Stomach (tissue), 9 donors: Measurements from ENCODE around the gene BRK1. TPM values are rescaled to one million over a fixed set of nuclear protein-coding genes. Genes with fewer than 3 reads are reported as not detected.

Source experiments
- DNase-seq, 2 donors: peaks; one replicate each; pipeline versions ENCODE4 v3.0.0 to v3.0.0-alpha.2; 2013 to 2019
- H3K27ac ChIP-seq, 5 donors: fragments of 200-600 bp in 4 of 5; sonication (generic) in 4 of 5; one replicate each; pipeline ENCODE4 v1.5.1; 2013 to 2019; ENCODE audit warnings: mild to moderate bottlenecking in 1 of 5, moderate library complexity in 1 of 5
- H3K27me3 ChIP-seq, 3 donors: fragments of 200-600 bp; sonication (generic); one replicate each; pipeline ENCODE4 v1.5.1; 2017 to 2019; ENCODE audit warnings: mixed run types in 1 of 3
- H3K36me3 ChIP-seq, 4 donors: fragments of 200-600 bp; sonication (generic); 1 replicate in 3 of 4; 2 replicates in 1 of 4; pipeline ENCODE4 v1.5.1; 2016 to 2019
- H3K4me1 ChIP-seq, 4 donors: fragments of 200-600 bp; sonication (generic); one replicate each; pipeline ENCODE4 v1.5.1; 2016 to 2019
- H3K4me3 ChIP-seq, 4 donors: fragments of 200-600 bp; sonication (generic) in 3 of 4; one replicate each; pipeline ENCODE4 v1.5.1; 2016 to 2019; ENCODE audit warnings: mild to moderate bottlenecking in 1 of 4
- H3K9me3 ChIP-seq, 4 donors: fragments of 200-600 bp; sonication (generic); one replicate each; pipeline ENCODE4 v1.5.1; 2016 to 2019
- CTCF ChIP-seq, 7 experiments: fragments of 450-650 bp in 4 of 7; fragments of 200-600 bp in 3 of 7; sonication (generic) in 3 of 7; IDR thresholded peaks; one replicate each; pipeline ENCODE4 v1.5.1; 2016 to 2019; ENCODE audit warnings: antibody characterized with exemption in 7 of 7, control low read depth in 2 of 7, mild to moderate bottlenecking in 1 of 7
- EP300 ChIP-seq: sonication (generic); formaldehyde crosslinking; IDR thresholded peaks from one replicate; pipeline ENCODE4 v1.6.1; 2017; ENCODE audit warnings: antibody characterized with exemption
- POLR2A ChIP-seq, 4 donors: fragments of 450-650 bp; IDR thresholded peaks; one replicate each; pipeline ENCODE4 v1.6.1; 2016; ENCODE audit warnings: antibody characterized with exemption in 4 of 4, control low read depth in 2 of 4, mild to moderate bottlenecking in 1 of 4, moderate library complexity in 1 of 4
- POLR2AphosphoS5 ChIP-seq, 3 donors: sonication (generic); formaldehyde crosslinking; IDR thresholded peaks; one replicate each; pipeline ENCODE4 v1.6.1; 2016; ENCODE audit warnings: antibody characterized with exemption in 3 of 3
- WGBS, 5 donors: extraction: QIAGEN DNeasy Blood & Tissue Kit in 3 of 5; methylation state at CpG; one replicate each; pipeline versions ENCODE4 v1.1.5 to v1.1.7; 2013 to 2018; 5-methylcytosine and 5-hydroxymethylcytosine counted together
- intact Hi-C: fragments of 100-400 bp; cut with DNase I; formaldehyde crosslinking; loops from one replicate; pipeline ENCODE4 v1.15.1; 2023; ENCODE audit warnings: low total_unique reads
- polyA plus RNA-seq, 3 donors: library from polyadenylated mRNA; stranded (reverse); fragments of 200-250 nt; gene quantifications; one replicate each; pipeline ENCODE4 v1.2.3, GENCODE V29; 2013
- total RNA-seq, 5 donors: library from RNA; depleted of rRNA; stranded (reverse); fragments of >200 nt; gene quantifications; one replicate each; pipeline versions ENCODE4 v1.1.0 to v1.2.3, GENCODE V29; 2014 to 2016
- donor health status: healthy with polysubstance abuse.
- donor health status: Bipolar disorder and iron deficiency.
- donor health status: healthy.

The BRK1 gene
- total and polyA plus RNA-seq, 8 donors: 14.5 to 262 (median 109) TPM

- intact Hi-C loops: no loop called here
- peaks cover 0 to 19% (median 17%) of the 10 kb centered on the region in 4 donors for H3K36me3 ChIP-seq
- peaks cover 8 to 49% (median 35%) of the 10 kb centered on the region in 4 donors for H3K4me1 ChIP-seq
- DNase-seq: no peak
- no peak for TF ChIP-seq POLR2AphosphoS5 (IDR thresholded peaks at IDR 0.05)
- H3K4me3 ChIP-seq: peak overlapping the region; percentile 83 to 96 (median 89)
- no peaks in the 10 kb centered on the region for H3K9me3 ChIP-seq
- H3K27me3 ChIP-seq: no peaks in the 10 kb centered on the region
- H3K27ac ChIP-seq: peak overlapping the region; percentile 46 to 90 (median 81)
- 0 to 1% (median 0%) methylated on average over 10 of the region's 10 CpGs for WGBS, 5 donors
Observed at GRCh38 chr3:10116138-10116460, 624 bp downstream of the BRK1 start.

GRCh38 chr3:10116928-10117327 is 1.5 kb downstream of the BRK1 start:
- WGBS, 5 donors: 86 to 91% (median 90%) methylated on average over 4 of the region's 4 CpGs
- no peak for DNase-seq
- Histone ChIP-seq H3K27ac (no peak overlapping the region), H3K4me3 (peak overlapping the region in 3 of 4 donors; percentile 85 to 96 (median 93)), H3K9me3 (no peaks in the 10 kb centered on the region), H3K4me1 (peaks cover 8 to 49% (median 35%) of the 10 kb centered on the region in 4 donors), H3K27me3 (no peaks in the 10 kb centered on the region), H3K36me3 (peaks cover 3 to 25% (median 25%) of the 10 kb centered on the region in 4 donors)
- intact Hi-C loops: no loop called here
- no peak for TF ChIP-seq EP300
- TF ChIP-seq CTCF (IDR thresholded peaks at IDR 0.05): no peak
- TF ChIP-seq POLR2A (IDR thresholded peaks at IDR 0.05): no peak
- no peak for TF ChIP-seq POLR2AphosphoS5 (IDR thresholded peaks at IDR 0.05)

GRCh38 chr3:10119376-10119775 is 3.9 kb downstream of the BRK1 start:
- Histone ChIP-seq H3K27me3 (no peaks in the 10 kb centered on the region), H3K36me3 (peaks cover 7 to 39% (median 35%) of the 10 kb centered on the region in 4 donors), H3K9me3 (no peaks in the 10 kb centered on the region), H3K4me3 (no peak overlapping the region), H3K27ac (no peak overlapping the region), H3K4me1 (peaks cover 8 to 49% (median 35%) of the 10 kb centered on the region in 4 donors)
- DNase-seq: no peak
- intact Hi-C loops: no loop called here
- TF ChIP-seq CTCF (IDR thresholded peaks at IDR 0.05): no peak
- no peak for TF ChIP-seq POLR2A (IDR thresholded peaks at IDR 0.05)
- no peak for TF ChIP-seq POLR2AphosphoS5 (IDR thresholded peaks at IDR 0.05)
- no peak for TF ChIP-seq EP300
- 76 to 87% (median 84%) methylated on average over 4 of the region's 4 CpGs for WGBS, 5 donors

- intact Hi-C loops: no loop called here
Observed at GRCh38 chr3:10121064-10121463, 5.6 kb downstream of the BRK1 start.

More at GRCh38 chr3:10121064-10121463, 5.6 kb downstream of the BRK1 start:
- Histone ChIP-seq H3K27ac (no peak overlapping the region), H3K4me3 (no peak overlapping the region), H3K4me1 (peaks cover 8 to 43% (median 31%) of the 10 kb centered on the region in 4 donors), H3K9me3 (no peaks in the 10 kb centered on the region), H3K27me3 (no peaks in the 10 kb centered on the region), H3K36me3 (peaks cover 17 to 56% (median 51%) of the 10 kb centered on the region in 4 donors)
- DNase-seq: no peak
- 88 to 98% (median 91%) methylated on average over 2 of the region's 2 CpGs for WGBS, 5 donors
- TF ChIP-seq EP300 (no peak), POLR2A (IDR thresholded peaks at IDR 0.05) (no peak), POLR2AphosphoS5 (IDR thresholded peaks at IDR 0.05) (no peak), CTCF (IDR thresholded peaks at IDR 0.05) (no peak)
